GM19438 (cell line): ENCODE measurements around the gene BTN3A1.
"Not testable (repeated sequence)": the region's sequence is repeated elsewhere in the genome, so short reads cannot be mapped to it uniquely, and the experiment has no call there.

Experiments used
- ATAC-seq: cut with Tn5 transposase; IDR thresholded peaks from one replicate; pipeline ENCODE4 v1.9.1; 2021; ENCODE audit warnings: low read depth; ENCODE audit not compliant: unreplicated experiment

Gene BTN3A1

DNA sequence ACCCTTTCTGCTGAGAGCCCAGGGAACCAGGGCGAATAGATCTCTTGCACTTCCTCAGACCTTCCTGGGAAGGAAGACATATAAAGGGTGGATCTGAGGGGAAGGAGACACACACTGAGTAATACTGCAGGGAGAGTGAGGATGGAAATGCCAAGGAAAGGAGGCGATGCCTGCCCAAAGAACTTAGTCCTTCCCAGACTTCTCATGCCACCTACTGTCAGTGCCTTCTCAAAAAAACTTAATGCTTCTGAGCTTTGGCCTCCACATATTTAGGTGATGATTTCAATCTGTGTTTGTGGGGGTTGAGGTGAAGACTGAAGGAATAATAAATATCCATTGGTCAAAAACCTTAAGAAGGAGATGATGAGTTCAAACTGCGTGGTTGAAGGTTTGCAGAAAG lies 9.7 kb downstream of the BTN3A1 start:
- ATAC-seq = no peak

- no peak for ATAC-seq
These were observed 10.2 kb downstream of the BTN3A1 start for GRCh38 chr6:26412228-26412627.

GRCh38 chr6:26412954-26413353 lies 10.9 kb downstream of the BTN3A1 start:
- ATAC-seq = no peak

DNA sequence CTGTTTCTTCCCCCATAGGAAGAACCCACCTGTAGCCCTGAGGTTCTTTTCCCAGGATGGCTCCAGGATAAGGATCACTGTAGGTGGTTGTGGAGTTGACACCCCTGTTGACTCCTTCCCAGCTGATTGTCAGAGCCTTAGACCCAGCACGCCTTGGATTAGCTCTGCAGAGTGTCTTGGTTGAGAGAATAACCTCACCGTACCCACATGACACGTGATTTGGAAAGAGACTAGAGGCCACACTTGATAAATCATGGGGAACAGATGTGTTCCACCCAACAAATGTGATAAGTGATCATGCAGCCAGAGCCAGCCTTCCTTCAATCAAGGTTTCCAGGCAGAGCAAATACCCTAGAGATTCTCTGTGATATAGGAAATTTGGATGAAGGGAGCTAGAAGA lies 12.2 kb downstream of the BTN3A1 start:
- no peak for ATAC-seq

DNA sequence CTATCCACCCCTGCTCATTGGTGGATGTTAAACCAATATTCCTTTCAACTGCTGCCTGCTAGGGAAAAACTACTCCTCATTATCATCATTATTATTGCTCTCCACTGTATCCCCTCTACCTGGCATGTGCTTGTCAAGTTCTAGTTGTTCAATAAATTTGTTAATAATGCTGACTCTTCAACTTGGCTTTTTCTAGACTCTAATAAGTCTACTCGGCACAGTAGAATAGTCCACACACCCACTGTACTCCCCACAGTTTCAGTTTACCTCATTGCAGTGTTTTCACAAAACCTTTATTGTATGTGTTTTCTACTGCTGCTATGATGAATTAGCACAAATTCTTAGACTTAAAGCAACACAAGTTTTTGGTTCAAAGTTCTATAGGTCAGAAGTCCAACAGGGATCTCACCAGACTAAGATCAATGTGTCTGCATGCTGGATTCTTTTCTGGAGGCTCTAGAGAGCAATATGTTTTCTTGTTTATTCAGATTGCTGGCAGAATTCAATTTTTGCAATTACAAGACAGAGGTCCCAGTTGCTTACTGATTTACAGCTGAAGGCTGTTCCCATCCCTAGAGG lies 13.1 kb downstream of the BTN3A1 start:
- ATAC-seq = no peak

GRCh38 chr6:26415791-26416190 lies 13.7 kb downstream of the BTN3A1 start:
- no peak for ATAC-seq

DNA sequence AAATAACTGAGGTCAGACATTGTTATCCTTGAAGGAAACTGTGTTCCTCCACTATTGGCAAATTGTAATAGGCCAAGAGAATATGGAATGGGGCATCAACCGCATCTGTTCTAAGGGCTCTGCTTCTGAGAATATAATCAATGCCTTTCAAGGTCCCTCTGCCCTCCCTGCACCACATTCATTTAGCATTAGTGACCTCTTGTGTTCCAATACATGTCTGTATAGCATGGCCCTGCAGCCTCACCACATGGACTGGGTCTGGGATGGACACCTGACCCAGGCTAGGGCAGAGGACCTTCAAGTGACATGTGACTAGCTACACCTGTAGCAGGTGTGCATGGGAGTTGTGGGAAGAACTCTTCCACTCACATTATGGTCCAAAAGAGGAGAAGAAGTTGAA lies 14.2 kb downstream of the BTN3A1 start:
- no peak for ATAC-seq

DNA sequence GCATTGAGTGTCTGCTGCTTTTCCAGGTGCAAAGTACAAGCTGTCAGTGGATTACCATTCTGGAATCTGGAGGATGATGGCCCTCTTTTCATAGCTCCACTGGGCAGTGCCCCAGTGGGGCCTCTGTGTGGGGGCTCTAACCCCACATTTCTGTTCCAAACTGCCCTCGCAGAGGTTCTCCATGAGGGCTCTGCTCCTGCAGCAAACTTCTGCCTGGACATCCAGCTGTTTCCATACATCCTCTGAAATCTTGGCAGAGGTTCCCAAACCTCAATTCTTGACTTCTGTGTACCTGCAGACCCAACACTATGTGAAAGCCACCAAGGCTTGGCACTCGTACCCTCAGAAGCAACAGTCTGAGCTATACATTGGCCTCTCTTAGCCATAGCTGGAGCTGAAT lies 16.0 kb downstream of the BTN3A1 start:
- ATAC-seq = not testable (repeated sequence)

GRCh38 chr6:26418795-26419194 lies 16.7 kb downstream of the BTN3A1 start:
- not testable (repeated sequence) for ATAC-seq

DNA sequence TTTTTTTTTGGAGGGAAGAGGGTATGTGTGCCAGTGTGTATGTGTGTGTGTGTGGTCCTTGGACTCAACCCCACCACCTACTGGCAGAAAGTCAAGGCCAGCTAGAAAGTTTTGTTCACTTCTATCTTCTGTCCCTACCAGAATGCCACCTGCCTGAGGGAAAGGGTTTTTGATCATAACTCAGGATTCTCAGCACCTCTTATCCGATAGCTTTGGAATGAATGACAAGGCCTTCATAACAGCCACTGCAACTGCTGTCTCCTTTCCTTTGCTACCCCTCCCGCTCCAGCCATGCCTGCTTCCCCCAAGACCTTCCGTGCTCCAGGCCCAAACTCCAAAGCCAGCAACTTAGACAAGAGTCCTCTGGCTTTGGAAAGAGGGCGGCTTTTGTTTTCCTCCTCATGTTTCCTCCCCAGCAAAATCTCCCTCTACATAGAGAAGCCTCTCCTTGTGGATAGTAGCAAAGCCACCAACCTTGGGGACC lies 18.7 kb downstream of the BTN3A1 start:
- no peak for ATAC-seq

DNA sequence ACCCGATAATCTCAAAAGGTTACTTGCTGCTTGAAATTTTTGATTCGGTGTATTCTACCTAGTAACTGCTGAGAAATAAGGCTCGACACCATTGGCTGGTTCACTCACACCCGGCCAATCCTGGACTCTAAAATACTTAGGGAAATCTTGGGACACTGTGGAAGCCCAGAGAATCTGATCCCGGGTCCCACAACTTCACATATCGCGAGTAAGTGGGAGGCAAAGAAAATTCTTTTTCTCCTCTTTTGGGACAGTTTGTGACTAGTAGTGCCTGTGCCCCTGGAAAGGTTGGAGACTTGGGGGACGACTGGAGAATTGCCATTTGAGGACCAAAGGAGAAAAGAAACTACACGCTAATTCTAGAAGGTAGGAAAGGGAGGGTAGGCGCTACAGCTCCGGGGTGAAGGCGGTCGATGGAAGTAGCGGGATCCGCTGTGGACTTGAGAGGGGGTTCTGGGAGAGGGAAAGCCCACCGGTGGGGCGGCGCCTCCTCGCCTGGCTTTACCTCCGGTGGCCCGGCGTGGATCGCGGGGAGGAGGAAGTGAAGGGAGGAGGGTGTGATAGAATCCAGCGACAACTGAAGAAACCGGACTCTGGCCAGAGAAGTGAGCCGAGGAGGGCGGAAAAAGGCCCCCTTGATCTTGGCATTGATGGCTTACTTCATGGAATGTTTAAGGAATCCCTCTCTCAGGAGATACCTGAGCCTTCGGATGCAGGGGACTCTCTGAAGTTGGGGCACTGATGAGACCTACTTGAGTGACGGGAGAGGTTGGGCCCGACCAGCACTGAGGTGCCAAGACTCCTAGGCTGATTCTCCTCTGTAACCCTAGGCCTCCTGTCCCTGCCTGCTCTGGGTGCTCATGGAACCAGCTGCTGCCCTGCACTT lies 19.4 kb downstream of the BTN3A1 start:
- ATAC-seq = peak; percentile 79

- ATAC-seq = no peak
These were observed 20.3 kb downstream of the BTN3A1 start for GRCh38 chr6:26422329-26422728.

DNA sequence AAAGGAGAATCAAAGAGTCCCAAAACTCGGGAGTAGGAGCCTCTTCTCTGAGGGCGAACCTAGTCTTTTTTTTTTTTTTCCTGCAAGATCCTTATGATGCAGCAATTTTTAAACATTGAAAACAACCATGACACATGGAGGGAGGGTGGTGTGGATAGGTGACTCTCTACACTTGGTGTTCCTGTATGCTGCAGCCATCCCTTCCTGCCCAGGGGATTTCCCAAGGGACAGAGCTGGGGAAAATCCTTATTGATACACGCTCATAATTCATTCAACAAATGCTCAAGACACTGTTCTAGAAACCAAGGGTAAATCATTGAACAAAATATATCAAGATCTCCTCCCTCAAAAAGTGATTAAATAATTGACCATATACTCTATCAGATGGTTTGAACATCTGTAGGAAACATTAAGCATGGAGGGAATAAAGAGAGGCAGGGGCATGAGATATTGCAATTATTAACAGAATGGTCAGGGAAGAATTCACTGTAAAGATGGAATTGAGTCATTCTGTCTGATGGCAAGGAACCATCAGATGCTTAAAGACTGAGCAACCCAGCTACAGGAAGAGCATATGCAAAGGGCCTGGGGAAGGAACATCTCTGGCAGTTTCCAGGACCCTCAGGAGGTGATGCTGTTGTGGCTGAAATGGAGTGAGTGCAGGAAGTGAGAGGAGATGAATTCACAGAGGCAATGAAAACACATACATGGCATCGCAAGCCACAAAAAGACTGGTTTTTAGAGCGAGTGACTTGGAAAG lies 24.8 kb downstream of the BTN3A1 start:
- no peak for ATAC-seq

GRCh38 chr6:26427451-26427809 lies 25.4 kb downstream of the BTN3A1 start:
- no peak for ATAC-seq

DNA sequence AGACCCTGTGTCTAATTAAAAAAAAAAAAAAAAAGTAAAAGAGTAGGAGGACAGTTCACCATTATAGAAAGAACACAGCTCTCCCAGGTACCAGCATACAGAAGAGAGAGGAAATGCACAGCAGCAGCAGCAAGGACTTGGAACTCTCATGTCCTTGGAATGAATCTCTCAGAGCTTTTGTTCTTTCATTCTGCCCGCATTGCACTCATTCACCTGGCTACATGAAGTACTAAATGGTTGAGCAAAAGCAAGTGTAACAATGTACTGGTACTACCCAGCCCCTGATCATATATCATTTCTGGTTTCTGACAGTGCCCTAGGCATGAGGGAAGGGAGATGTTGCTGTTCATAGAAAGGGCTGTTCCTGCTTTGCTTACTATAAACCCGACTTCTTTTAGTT lies 26.1 kb downstream of the BTN3A1 start:
- ATAC-seq = no peak

DNA sequence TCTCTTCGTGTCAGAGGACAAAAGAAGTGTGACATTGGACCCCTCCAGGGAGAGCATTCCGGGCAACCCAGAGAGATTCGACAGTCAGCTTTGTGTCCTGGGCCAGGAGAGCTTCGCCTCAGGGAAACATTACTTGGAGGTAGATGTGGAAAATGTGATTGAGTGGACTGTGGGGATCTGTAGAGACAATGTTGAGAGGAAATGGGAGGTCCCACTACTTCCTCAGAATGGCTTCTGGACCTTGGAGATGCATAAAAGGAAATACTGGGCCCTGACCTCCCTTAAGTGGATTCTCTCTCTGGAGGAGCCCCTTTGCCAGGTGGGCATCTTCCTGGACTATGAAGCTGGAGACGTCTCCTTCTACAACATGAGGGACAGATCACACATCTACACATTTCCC lies 28.7 kb downstream of the BTN3A1 start:
- no peak for ATAC-seq

DNA sequence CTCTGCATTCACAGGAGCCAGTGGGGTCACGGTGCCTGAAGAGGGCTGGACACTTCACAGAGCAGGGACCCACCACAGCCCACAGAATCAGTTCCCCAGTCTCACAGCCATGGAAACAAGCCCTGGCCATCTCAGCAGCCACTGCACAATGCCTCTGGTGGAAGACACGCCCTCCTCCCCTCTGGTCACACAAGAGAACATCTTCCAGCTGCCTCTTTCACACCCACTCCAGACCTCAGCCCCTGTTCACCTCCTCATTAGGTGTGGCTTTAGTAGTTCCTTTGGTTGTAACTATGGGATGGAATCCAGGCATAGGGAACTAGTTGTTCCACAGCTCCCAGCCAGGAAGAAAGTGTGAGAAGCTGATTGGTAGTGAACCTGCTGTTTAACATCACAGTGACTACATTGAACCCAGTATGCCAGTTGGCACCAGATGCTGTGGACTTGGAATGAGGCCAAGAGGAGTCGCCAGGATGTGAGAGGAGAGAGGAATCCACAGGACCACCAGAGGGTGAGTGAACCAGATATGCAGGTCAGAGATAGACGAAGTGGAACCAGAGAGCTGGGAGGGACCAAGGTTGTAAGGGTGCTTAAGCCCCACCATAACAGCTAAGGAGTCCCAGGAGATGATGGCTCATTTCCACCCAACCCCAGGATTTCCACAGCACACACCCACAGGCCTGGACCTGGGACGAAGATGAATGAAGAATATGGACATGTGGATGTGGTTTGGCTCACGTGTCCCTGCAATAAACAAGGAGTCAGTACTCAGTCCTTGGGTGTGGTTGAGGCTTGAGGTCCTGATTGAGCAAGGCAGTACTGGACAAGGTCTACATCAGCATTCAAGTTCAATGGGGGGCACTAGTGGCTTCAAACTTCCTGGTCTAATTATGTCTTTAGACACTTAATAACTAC lies 29.4 kb downstream of the BTN3A1 start:
- ATAC-seq = no peak

- ATAC-seq = no peak
These were observed 30.6 kb downstream of the BTN3A1 start for GRCh38 chr6:26432627-26433201.

GRCh38 chr6:26433680-26434079 lies 31.6 kb downstream of the BTN3A1 start:
- ATAC-seq = not testable (repeated sequence)

- no peak for ATAC-seq
These were observed 33.9 kb downstream of the BTN3A1 start for GRCh38 chr6:26436018-26436417.
